ENCODE results near the gene ARHGEF17.

DNA sequence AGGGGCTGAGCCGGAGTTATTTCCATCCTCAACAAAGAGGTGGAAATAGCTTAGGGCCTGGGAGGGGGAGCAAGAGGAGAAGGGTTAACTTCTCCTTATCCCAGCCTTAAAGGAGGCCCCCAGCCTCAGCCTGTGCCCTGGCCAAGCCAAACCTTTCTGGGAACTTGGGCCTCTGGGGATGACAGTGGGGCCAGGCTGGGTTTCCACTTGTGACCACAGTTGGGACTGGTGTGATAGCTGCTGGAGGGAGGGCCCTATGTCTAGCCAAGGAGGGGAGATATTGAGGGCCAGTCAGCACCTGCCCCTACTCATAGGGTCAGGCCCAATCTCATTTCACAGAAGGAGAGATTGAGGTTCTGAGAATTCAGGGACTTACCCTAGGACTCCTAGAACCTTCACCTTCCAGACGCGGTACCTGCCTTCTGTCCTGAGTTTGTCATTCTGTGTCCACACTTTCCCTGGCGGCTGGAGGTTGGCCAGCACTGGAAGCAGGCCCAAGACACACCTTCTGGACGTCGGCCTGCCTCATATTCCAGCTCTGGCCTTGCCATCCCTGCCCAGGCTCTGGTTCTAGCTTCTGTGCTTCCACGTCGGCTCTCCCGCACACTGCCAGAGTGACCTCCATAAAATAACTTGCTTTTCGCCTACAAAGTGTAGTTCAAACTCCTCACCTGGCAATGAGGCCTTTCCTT is 71.3 kb downstream of the ARHGEF17 start:
- TF ChIP-seq ZNF8 (CRISPR knock-in tag; IDR thresholded peaks at IDR 0.05) (no peak), PPARA (CRISPR knock-in tag; IDR thresholded peaks at IDR 0.05; ENCODE audit: borderline replicate concordance) (no peak), ARNTL (CRISPR knock-in tag; IDR thresholded peaks at IDR 0.05; ENCODE audit: borderline replicate concordance, low read depth) (no peak), ZNF70 (CRISPR knock-in tag; IDR thresholded peaks at IDR 0.05) (no peak), CSDC2 (CRISPR knock-in tag; IDR thresholded peaks at IDR 0.05) (no peak), GLIS3 (CRISPR knock-in tag; IDR thresholded peaks at IDR 0.05) (no peak), ZFP3 (CRISPR knock-in tag; IDR thresholded peaks at IDR 0.05) (no peak), ZFP30 (CRISPR knock-in tag; IDR thresholded peaks at IDR 0.05) (no peak)
- TF ChIP-seq, protein P1, sequence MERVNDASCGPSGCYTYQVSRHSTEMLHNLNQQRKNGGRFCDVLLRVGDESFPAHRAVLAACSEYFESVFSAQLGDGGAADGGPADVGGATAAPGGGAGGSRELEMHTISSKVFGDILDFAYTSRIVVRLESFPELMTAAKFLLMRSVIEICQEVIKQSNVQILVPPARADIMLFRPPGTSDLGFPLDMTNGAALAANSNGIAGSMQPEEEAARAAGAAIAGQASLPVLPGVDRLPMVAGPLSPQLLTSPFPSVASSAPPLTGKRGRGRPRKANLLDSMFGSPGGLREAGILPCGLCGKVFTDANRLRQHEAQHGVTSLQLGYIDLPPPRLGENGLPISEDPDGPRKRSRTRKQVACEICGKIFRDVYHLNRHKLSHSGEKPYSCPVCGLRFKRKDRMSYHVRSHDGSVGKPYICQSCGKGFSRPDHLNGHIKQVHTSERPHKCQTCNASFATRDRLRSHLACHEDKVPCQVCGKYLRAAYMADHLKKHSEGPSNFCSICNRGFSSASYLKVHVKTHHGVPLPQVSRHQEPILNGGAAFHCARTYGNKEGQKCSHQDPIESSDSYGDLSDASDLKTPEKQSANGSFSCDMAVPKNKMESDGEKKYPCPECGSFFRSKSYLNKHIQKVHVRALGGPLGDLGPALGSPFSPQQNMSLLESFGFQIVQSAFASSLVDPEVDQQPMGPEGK (CRISPR knock-in tag; IDR thresholded peaks at IDR 0.05; ENCODE audit: borderline replicate concordance), result no peak
- TF ChIP-seq, protein P2, sequence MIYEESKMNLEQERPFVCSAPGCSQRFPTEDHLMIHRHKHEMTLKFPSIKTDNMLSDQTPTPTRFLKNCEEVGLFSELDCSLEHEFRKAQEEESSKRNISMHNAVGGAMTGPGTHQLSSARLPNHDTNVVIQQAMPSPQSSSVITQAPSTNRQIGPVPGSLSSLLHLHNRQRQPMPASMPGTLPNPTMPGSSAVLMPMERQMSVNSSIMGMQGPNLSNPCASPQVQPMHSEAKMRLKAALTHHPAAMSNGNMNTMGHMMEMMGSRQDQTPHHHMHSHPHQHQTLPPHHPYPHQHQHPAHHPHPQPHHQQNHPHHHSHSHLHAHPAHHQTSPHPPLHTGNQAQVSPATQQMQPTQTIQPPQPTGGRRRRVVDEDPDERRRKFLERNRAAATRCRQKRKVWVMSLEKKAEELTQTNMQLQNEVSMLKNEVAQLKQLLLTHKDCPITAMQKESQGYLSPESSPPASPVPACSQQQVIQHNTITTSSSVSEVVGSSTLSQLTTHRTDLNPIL (CRISPR knock-in tag; IDR thresholded peaks at IDR 0.05; ENCODE audit: low read depth), result no peak

All from SK-N-SH treated with all-trans-retinoic acid at 6 μM for 48 hours (cell line).